DMS79 treated with DMSO at 0.1 percent for 48 hours (cell line): ENCODE results near the gene ABLIM2.

Source experiments
- DNase-seq: peaks from one replicate; lab custom pipeline; 2025; lab: John Stamatoyannopoulos, UW

Gene ABLIM2

DNA sequence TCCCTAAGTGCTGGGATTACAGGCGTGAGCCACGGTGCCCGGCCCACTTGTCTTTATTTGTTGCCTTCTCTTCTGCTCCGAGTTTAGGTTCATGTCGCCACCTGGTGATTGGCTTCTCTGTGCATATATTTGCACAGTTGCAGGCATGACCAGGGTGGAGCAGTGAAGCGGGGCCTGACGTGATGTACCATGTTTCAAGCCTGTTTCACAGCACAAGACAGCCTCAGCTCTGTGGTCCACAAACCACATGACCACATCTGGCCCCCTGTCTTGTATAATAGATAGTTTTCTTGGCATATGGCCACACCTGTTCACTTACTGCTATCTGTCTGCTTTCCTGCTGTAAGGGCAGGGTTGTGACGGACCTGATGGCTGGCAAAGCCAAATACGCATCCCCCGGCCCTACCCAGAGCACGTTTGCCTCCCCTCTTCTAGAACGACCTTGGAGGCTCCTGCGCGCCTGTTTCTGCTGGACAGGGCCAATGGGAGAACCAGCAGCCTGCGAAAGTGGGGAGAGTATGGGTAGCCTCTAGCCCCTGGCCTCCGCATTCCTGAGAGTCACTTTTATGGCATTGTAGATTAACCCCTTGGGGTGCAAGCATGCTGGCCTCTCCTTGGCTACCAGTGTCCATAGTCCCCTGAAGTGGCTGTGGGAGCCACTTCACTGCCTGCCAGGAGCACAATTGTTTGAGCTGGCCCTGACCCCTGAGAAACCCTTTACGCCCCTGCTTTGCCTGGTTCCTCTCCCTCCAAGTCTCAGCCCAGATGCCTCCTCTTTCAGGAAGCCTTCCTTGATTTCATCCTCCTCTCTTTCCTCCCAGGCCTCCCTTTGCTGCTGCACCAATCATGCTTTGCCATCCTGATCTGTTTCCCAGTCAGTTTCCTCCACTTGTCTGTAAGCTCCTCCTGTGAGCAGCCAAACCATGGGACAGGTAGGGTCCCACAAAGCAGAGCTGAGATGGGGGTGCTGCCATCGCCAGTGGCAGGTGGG is 34.4 kb upstream of the ABLIM2 start:
- DNase-seq: peak; percentile 17

DNA sequence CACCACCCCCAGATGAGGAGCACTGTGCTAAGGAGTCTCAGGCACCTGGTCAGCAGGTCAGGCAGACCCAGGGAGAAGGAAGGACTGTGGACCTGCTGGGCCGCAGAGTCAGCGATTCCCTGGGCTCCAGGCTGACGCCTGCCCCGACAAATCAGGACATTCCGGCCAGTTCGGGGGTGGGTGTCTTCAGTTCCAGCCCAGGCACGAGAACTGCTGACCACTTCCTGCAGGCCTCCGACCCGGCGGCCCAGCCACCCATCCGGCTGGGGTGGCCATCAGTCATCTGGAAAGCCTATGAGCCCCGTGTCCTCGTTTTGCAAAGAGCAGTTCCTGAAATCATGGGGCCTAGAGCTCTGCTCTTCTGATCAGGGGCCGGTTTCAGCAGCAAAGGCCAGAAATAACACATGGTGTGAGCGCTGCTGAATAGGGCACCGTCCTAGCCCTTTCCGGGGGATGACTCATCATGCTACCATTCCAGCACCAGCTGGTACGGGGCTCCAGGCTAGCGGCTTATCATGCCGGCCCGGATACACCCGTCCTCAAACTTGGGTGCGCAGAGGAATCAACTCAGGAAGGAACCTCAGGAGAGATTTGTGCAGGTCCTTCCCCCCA is 32.6 kb upstream of the ABLIM2 start:
- DNase-seq: no peak

DNA sequence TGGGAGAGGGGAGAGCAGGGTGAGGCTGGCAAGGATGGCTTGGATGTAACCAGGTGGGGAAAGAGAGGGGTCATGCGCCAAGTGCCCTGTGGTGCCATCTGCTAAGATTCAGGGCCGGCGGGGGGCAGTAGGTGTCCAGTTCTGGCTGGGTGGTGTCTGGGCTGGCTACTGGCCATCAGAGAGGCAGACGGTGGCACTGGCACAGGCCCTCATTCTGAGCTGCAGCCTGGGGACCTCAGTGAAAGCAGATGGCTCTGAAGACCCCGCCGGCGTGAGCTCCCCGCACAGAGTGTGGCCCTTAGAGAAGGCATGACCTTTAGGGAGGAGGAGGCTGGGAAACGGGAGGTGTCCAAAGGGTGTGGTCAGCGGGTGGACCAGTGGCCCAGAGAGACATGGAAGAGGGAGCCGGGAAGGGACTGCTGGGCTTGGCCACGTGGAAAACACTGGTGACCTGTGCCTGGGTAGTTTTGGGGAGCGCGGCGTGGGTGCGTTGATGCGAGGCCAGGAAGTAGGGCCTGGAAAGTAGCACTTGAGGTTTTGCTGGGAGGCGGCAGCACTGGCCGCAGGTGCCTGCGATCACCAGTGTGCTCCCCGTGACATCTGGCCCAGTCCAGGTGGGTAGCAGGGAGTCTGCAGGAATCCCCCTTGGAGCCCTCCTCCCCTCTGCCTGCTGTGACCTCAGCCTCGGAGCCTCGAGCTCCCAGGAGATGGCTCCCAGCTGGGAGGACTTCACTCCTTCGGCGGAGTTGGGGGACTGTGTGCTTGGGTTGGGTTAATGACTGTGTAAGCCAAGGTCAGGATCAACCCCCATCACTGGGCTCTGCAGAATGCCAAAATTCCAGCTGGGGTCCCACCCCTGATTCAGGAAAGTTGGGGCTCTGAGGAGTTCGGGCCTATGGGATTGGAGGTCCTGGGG is 31.2 kb upstream of the ABLIM2 start:
- no peak for DNase-seq

GRCh38 chr4:8188743-8189550 is 30.3 kb upstream of the ABLIM2 start:
- peak; percentile 76 for DNase-seq

- DNase-seq: no peak
Measured at GRCh38 chr4:8188085-8188484, 29.5 kb upstream of the ABLIM2 start.

DNA sequence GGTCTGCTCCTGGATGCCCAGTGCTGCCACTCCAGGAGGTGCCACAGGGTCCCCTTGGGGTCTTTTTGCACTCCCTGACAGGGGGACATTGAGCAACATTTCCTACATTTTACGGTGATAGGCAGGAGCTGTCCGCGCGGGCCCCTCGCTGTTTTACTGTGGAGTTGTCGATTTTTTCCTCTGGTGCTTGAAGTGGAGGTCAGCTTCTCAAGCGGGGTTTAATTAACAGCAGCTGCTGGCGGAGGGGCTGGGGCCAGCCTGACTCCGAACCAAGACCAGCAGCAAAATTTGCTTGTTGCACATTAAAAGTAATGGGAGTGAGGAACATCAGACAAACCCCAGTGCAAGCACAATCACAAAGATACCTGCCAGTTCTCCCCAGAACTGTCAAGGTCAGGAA is 27.3 kb upstream of the ABLIM2 start:
- no peak for DNase-seq

DNA sequence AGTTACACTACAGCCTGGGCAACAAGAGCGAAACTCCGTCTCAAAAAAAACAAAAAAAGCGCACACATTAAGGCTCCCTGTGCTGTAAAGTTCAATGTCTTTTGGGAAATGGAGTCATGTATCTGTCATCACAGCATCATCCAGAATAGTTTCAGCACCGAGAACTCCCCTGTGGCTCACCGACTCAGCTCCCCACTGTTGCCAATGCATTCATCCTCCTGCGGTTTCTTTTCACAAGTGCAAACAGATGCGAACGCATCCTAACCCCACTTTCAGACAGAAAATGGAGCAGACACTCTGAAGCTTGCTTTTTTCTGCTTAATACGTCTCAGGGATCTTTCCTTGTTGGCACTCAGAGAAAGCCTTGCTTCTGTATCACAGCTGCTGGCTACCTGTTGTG is 26.7 kb upstream of the ABLIM2 start:
- no peak for DNase-seq

DNA sequence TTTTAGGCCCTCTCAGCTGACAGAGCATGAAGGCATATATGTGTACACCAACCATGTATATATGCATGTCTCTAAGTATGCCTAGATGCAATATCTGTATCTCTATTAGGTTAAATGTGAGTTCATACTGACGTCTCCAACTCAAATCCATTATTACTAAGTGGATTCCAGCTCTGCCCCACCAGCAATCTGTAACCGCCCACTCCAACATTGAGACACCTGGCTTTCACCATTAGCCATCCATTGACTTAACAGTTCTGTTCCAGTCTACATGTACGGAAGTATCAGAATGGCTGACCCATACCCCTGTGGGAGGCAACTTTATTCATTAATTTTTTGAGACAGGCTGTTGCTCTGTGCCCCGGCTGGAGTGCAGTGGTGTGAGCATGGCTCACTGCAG is 25.4 kb upstream of the ABLIM2 start:
- DNase-seq: no peak

DNA sequence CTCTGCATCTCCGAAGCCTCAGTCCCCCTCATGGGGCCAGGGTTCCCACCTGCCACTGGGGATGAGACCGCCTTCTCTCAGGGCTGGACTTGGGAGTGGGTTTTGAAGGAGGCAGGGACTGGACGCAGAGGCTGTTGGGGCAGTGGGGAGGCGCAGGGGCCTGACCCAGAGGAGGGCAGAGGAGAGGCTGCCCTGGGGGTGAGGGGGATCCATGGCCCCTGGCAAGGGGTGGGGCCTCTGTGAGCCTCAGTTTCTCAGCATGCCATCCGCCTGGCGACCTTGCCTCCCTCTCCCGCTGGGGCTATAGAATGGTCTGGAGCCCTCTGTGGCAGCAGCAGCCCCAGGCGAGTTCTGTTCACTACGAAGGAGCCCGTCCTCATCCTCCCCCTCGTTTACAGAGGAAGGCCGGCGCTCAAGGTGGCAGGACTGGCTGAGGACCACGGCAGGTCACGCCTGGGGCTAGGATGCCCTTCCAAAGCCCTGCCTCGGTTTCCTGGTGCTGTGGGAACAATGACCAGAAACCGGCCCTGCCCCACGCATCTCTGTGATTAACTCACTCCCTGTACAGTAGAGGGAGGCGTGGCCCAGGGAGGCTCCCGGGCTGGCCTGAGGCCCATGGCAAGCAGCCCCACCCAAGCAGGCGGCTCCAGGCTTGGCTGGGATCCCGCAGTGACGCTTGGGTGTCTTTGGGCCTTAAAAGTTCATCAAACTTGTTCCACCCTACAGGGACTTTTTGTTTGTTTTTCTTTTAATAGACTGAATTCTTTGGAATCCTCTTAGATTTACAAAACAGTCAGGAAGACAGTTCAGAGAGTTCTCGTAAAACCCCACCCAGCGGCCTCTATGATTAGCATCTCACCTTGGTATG is 24.5 kb upstream of the ABLIM2 start:
- no peak for DNase-seq

DNA sequence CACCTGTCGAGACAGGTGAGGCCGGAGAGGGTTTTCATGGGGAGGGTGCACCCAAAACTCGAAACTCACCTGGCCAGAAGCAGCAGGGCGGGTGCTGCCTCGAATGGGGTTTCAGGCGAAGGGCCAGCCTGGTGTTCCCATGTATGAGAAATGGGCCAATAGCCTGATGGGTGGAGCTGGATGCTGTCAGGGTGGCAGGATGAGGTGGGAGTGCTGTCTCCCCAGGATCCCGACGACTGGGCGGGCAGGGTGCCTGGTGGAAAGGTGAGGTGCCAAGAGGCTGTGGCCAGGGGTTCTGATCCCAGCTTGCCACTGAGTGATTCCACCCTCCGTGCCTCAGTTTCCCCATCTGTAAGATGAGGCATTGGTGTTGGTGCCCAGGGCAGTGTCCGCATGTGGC is 23.7 kb upstream of the ABLIM2 start:
- no peak for DNase-seq

GRCh38 chr4:8181844-8182243 is 23.2 kb upstream of the ABLIM2 start:
- DNase-seq: no peak

DNA sequence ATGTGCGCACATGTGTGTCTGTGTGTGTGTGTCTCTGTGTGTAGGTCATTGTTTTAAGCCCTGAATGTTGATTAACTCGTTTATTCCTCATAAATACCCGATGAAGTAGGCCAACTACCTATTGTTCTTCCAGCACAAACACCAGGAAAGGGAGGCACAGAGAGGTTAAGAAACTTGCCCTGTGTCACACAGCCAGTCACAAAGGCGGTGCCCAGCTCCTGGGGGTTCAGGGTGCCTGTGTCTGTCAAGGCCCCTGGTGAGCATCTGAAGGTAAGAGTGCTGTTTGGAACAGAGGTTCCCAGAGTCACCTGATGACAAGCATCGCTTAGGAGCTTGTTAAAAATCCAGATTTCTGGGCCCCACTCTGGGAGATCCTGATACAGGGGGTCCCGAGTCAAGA is 22.5 kb upstream of the ABLIM2 start:
- DNase-seq: no peak

DNA sequence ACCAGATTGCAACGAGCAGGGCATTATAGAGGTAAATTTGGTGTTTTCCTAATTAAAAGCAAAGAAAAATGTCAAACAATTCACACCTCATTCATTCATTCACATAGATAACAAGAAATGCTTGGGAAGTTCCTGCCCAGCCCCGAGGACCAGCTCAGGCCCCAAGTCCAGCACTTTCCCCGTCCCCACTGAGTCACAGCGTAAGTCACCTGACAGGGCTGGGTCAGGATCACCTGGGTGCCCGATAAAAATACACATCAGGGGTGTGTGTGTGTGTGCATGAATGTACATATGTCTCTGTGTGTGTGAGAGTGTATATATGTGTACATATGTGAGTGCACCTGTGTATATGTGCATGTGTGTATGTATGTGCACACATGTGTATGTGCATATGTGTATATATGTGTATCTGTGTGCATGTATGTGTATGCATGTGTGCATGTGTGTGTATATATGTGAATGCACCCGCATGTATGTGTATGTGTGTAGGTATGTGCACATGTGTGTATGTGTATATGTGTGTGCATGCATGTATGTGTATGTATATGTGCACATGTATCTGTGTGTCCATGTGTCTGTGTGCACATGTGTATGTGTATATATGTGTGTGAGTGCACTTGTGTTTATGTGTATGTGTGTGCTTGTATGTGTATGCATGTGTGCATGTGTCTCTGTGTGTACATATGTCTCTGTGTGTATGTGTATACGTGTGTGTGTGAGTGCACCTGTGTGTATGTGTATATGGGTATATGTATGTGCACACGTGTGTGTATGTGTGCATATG is 21.9 kb upstream of the ABLIM2 start:
- DNase-seq: no peak

DNA sequence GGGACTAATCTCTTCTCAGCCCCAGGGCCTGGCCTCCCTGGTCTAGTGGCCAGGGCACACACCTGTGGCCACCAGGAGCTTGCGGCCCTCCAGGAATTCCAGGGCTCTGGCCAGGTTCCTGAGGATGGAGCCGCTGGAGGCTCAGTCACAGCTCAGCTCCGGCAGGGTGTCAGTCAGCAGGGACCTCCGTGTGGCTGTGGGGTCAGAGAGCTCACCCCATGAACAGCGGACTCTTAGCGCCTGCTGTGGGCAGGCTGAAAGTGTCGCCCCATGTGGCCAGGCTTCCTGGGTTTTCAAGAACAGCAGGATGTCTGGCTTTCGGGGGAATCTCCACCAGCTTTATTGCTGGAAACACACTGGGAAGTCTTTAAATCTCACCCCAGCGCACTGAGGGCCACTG is 21.2 kb upstream of the ABLIM2 start:
- DNase-seq: no peak

- DNase-seq: no peak
Measured at GRCh38 chr4:8179074-8179473, 20.5 kb upstream of the ABLIM2 start.

- no peak for DNase-seq
Measured at GRCh38 chr4:8177956-8178355, 19.3 kb upstream of the ABLIM2 start.

GRCh38 chr4:8177552-8177951 is 18.9 kb upstream of the ABLIM2 start:
- DNase-seq: no peak

DNA sequence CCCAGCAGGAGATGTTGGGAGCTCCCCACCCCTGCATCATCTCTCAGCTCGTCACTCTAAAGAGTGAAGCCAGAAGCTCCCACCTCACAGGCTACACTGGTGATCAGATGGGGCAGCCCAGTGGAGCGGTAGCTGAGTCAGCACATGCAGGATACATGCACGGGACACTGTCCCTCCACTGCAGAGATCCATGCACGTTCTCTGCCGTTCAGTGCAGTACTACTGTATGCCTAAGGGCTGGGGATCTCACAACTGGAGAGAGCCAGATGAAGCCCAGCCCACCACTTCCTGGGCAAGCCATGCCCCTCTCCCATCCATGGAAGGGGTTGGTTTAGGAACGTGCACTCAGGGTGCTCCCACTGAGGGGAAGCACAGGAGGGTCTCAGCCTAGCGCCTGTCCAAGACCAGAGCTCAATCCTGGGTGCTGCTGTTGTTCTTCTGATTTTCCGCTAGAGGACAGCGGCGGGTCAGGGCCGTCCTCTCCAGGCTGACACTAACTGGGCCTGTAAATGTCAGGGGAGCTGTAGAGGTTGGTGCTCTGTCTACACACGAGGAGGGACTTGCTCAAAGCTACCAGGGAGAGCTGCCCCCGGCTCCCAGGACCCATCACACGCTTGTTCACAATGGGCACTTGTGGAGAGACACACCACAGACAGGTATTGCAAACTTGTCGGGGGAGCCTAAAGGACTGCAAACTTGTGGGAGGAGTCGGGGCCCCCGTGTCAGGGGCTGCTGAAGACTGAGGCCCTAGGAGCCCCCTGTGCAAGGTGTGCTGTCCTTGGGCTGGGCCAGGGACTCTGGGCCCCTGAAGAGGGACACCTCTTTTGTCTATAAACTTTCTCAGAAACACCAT is 18.2 kb upstream of the ABLIM2 start:
- DNase-seq: no peak

- DNase-seq: no peak
Measured at GRCh38 chr4:8175686-8176085, 17.1 kb upstream of the ABLIM2 start.
